ENCODE results near the gene EDN2. TPM values are rescaled to one million over a fixed set of nuclear protein-coding genes. Genes with fewer than 3 reads are reported as not detected.

Gene EDN2
- polyA plus RNA-seq, 1 donor from 2014 or later = not detected

- Histone ChIP-seq H3K9me3 (ENCODE audit: low read length) (no peaks in the 10 kb centered on the region), H3F3A (ENCODE audit: insufficient read depth, low read length, poor library complexity, severe bottlenecking) (no peaks in the 10 kb centered on the region), H3K4me3 (ENCODE audit: low read length) (no peak overlapping the region), H3K27ac (ENCODE audit: low read length) (no peak overlapping the region), H3K27me3 (ENCODE audit: insufficient read depth, low read depth, low read length) (peaks cover 15% of the 10 kb centered on the region), H3K4me2 (ENCODE audit: low read length) (no peak overlapping the region), H3K36me3 (ENCODE audit: insufficient read depth, low read length) (no peaks in the 10 kb centered on the region), H2AFZ (ENCODE audit: low read depth, low read length) (no peak overlapping the region), H4K20me1 (ENCODE audit: insufficient read depth) (no peaks in the 10 kb centered on the region), H3K9me2 (ENCODE audit: insufficient read depth, low read length) (no peaks in the 10 kb centered on the region), H3K79me2 (replicated peaks; ENCODE audit: insufficient read depth, low read length) (no peaks in the 10 kb centered on the region), H3K9ac (ENCODE audit: low read length) (no peak overlapping the region)
- TF ChIP-seq TAF1 (IDR thresholded peaks at IDR 0.05; ENCODE audit: low read depth) = no peak
These were observed 1.3 kb downstream of the EDN2 start for GRCh38 chr1:41483001-41483850.

GRCh38 chr1:41482001-41482765 is 2.3 kb downstream of the EDN2 start:
- H4K20me1 ChIP-seq (ENCODE audit: insufficient read depth) = no peaks in the 10 kb centered on the region
- no peaks in the 10 kb centered on the region for H3F3A ChIP-seq (ENCODE audit: insufficient read depth, low read length, poor library complexity, severe bottlenecking)
- TF ChIP-seq POLR2AphosphoS5 (IDR thresholded peaks at IDR 0.05) (no peak), RAD21 (conservative IDR thresholded peaks at IDR 0.05) (no peak), SMC3 (conservative IDR thresholded peaks at IDR 0.05; ENCODE audit: poor library complexity) (no peak), MXI1 (conservative IDR thresholded peaks at IDR 0.05; ENCODE audit: poor library complexity, severe bottlenecking) (no peak), EP300 (conservative IDR thresholded peaks at IDR 0.05; ENCODE audit: poor library complexity, severe bottlenecking) (no peak), TAF1 (IDR thresholded peaks at IDR 0.05; ENCODE audit: low read depth) (no peak), REST (IDR thresholded peaks at IDR 0.05; ENCODE audit: borderline replicate concordance) (no peak), CTCF (IDR thresholded peaks at IDR 0.05; ENCODE audit: poor library complexity, severe bottlenecking) (no peak), EZH2 (IDR thresholded peaks at IDR 0.05; ENCODE audit: borderline replicate concordance, insufficient read depth, low read length, poor library complexity, severe bottlenecking) (no peak)
- no peak overlapping the region for H3K4me3 ChIP-seq (ENCODE audit: low read length)
- no peaks in the 10 kb centered on the region for H3K79me2 ChIP-seq (replicated peaks; ENCODE audit: insufficient read depth, low read length)
- no peaks in the 10 kb centered on the region for H3K9me3 ChIP-seq (ENCODE audit: low read length)
- H3K9ac ChIP-seq (ENCODE audit: low read length) = no peak overlapping the region
- H3K9me2 ChIP-seq (ENCODE audit: insufficient read depth, low read length) = no peaks in the 10 kb centered on the region
- no peak overlapping the region for H2AFZ ChIP-seq (ENCODE audit: low read depth, low read length)
- H3K27me3 ChIP-seq (ENCODE audit: insufficient read depth, low read depth, low read length) = peaks cover 8% of the 10 kb centered on the region
- no peak overlapping the region for H3K27ac ChIP-seq (ENCODE audit: low read length)
- H3K36me3 ChIP-seq (ENCODE audit: insufficient read depth, low read length) = no peaks in the 10 kb centered on the region
- no peak overlapping the region for H3K4me2 ChIP-seq (ENCODE audit: low read length)
